SK-N-SH treated with all-trans-retinoic acid at 6 μM for 48 hours (cell line): ENCODE measurements around the gene HRH3.

Experiments
- ATAC-seq: fragments of 200-7000 bp; cut with Tn5 transposase; 3 replicates; pipeline ENCODE4 v1.9.1; 2020; ENCODE audit warnings: mild to moderate bottlenecking, moderate library complexity
- BACH2 ChIP-seq: fragments of 250-450 bp; sonication (Bioruptor Pico); IDR thresholded peaks from 2 replicates; pipeline ENCODE4 v1.9.0; 2021; ENCODE audit warnings: mild to moderate bottlenecking, borderline replicate concordance
- CREB5 ChIP-seq: fragments of 250-450 bp; sonication (Bioruptor Pico); IDR thresholded peaks from 2 replicates; pipeline ENCODE4 v1.5.1; 2020; ENCODE audit warnings: low read depth, mild to moderate bottlenecking, moderate library complexity
- CSDC2 ChIP-seq: fragments of 250-450 bp; sonication (Bioruptor Pico); IDR thresholded peaks from 2 replicates; pipeline ENCODE4 v1.5.0; 2020; ENCODE audit warnings: mild to moderate bottlenecking, moderate library complexity
- CSRNP3 ChIP-seq: fragments of 250-450 bp; sonication (Bioruptor Pico); IDR thresholded peaks from 2 replicates; pipeline ENCODE4 v1.5.1; 2021; ENCODE audit warnings: mild to moderate bottlenecking, moderate library complexity
- ESRRG ChIP-seq: fragments of 250-450 bp; sonication (Bioruptor Pico); IDR thresholded peaks from 2 replicates; pipeline ENCODE4 v1.6.1; 2021; ENCODE audit warnings: mild to moderate bottlenecking
- GLIS3 ChIP-seq: fragments of 250-450 bp; sonication (Bioruptor Pico); IDR thresholded peaks from 2 replicates; pipeline ENCODE4 v1.5.0; 2020; ENCODE audit warnings: mild to moderate bottlenecking, moderate library complexity
- ISL1 ChIP-seq: fragments of 250-450 bp; sonication (Bioruptor Pico); IDR thresholded peaks from 2 replicates; pipeline ENCODE4 v2.1.2; 2022; ENCODE audit warnings: mild to moderate bottlenecking, moderate library complexity
- OSR1 ChIP-seq: fragments of 250-450 bp; sonication (Bioruptor Pico); IDR thresholded peaks from 2 replicates; pipeline ENCODE4 v1.8.0; 2022; ENCODE audit warnings: moderate library complexity, mild to moderate bottlenecking, inconsistent platforms
- PATZ1 ChIP-seq: fragments of 250-450 bp; sonication (Bioruptor Pico); IDR thresholded peaks from 2 replicates; pipeline ENCODE4 v1.8.0; 2020; ENCODE audit warnings: mild to moderate bottlenecking, moderate library complexity, borderline replicate concordance
- POU6F1 ChIP-seq: fragments of 250-450 bp; sonication (Bioruptor Pico); IDR thresholded peaks from 2 replicates; pipeline ENCODE4 v1.8.0; 2021; ENCODE audit warnings: low read depth, mild to moderate bottlenecking, moderate library complexity, borderline replicate concordance
- PPARA ChIP-seq: fragments of 250-450 bp; sonication (Bioruptor Pico); IDR thresholded peaks from 2 replicates; pipeline ENCODE4 v1.5.0; 2020; ENCODE audit warnings: mild to moderate bottlenecking, borderline replicate concordance
- TOX ChIP-seq: fragments of 250-450 bp; sonication (Bioruptor Pico); IDR thresholded peaks from 2 replicates; pipeline ENCODE4 v1.8.0; 2021; ENCODE audit warnings: mild to moderate bottlenecking, moderate library complexity, borderline replicate concordance
- TSHZ2 ChIP-seq: fragments of 250-450 bp; sonication (Bioruptor Pico); IDR thresholded peaks from 2 replicates; pipeline ENCODE4 v1.5.0; 2020; ENCODE audit warnings: mild to moderate bottlenecking, moderate library complexity
- ZC3H10 ChIP-seq: fragments of 250-450 bp; sonication (Bioruptor Pico); IDR thresholded peaks from 2 replicates; pipeline ENCODE4 v1.5.1; 2021; ENCODE audit warnings: mild to moderate bottlenecking, moderate library complexity
- ZFP3 ChIP-seq: fragments of 250-450 bp; sonication (Bioruptor Pico); IDR thresholded peaks from 2 replicates; pipeline ENCODE4 v1.5.0; 2020; ENCODE audit warnings: mild to moderate bottlenecking, moderate library complexity
- ZFP30 ChIP-seq: fragments of 450-650 bp; formaldehyde crosslinking; IDR thresholded peaks from 2 replicates; pipeline ENCODE4 v1.5.0; 2022; ENCODE audit warnings: mild to moderate bottlenecking, moderate library complexity
- ZNF565 ChIP-seq: fragments of 450-650 bp; formaldehyde crosslinking; conservative IDR thresholded peaks from 2 replicates; pipeline ENCODE4 v1.5.0; 2020; ENCODE audit warnings: low read depth, mild to moderate bottlenecking, moderate library complexity
- ZNF70 ChIP-seq: fragments of 450-650 bp; formaldehyde crosslinking; IDR thresholded peaks from 2 replicates; pipeline ENCODE4 v1.5.0; 2020; ENCODE audit warnings: mild to moderate bottlenecking, moderate library complexity
- ZNF8 ChIP-seq: fragments of 450-650 bp; formaldehyde crosslinking; IDR thresholded peaks from 2 replicates; pipeline ENCODE4 v1.5.0; 2020; ENCODE audit warnings: mild to moderate bottlenecking, moderate library complexity

Gene HRH3

GRCh38 chr20:62175711-62176110, 44.4 kb downstream of the HRH3 start:
- ATAC-seq = no peak
- TF ChIP-seq TOX (CRISPR knock-in tag) (no peak), TSHZ2 (CRISPR knock-in tag) (no peak), BACH2 (CRISPR knock-in tag) (no peak), ZFP30 (no peak), CREB5 (CRISPR knock-in tag) (no peak), OSR1 (CRISPR knock-in tag) (no peak), ZC3H10 (no peak), ISL1 (CRISPR knock-in tag) (no peak), CSDC2 (CRISPR knock-in tag) (no peak), PATZ1 (CRISPR knock-in tag) (no peak), CSRNP3 (CRISPR knock-in tag) (no peak)

- TF ChIP-seq CREB5 (CRISPR knock-in tag) (no peak), ISL1 (CRISPR knock-in tag) (no peak), GLIS3 (CRISPR knock-in tag) (no peak), PPARA (CRISPR knock-in tag) (no peak), ZNF8 (no peak), PATZ1 (CRISPR knock-in tag) (no peak), POU6F1 (CRISPR knock-in tag) (no peak), TOX (CRISPR knock-in tag) (no peak), ZFP30 (no peak), CSDC2 (CRISPR knock-in tag) (no peak), TSHZ2 (CRISPR knock-in tag) (no peak), ZNF565 (CRISPR knock-in tag) (no peak), ESRRG (CRISPR knock-in tag) (no peak), CSRNP3 (CRISPR knock-in tag) (no peak), ZNF70 (no peak), ZFP3 (no peak), BACH2 (CRISPR knock-in tag) (no peak)
- ATAC-seq = no peak
These were observed 45.0 kb downstream of the HRH3 start for GRCh38 chr20:62174870-62175624.
